ENCODE results near the gene GPATCH3.

GRCh38 chr1:26853156-26853555, 47.1 kb downstream of the GPATCH3 start:
- TF ChIP-seq, protein P1, sequence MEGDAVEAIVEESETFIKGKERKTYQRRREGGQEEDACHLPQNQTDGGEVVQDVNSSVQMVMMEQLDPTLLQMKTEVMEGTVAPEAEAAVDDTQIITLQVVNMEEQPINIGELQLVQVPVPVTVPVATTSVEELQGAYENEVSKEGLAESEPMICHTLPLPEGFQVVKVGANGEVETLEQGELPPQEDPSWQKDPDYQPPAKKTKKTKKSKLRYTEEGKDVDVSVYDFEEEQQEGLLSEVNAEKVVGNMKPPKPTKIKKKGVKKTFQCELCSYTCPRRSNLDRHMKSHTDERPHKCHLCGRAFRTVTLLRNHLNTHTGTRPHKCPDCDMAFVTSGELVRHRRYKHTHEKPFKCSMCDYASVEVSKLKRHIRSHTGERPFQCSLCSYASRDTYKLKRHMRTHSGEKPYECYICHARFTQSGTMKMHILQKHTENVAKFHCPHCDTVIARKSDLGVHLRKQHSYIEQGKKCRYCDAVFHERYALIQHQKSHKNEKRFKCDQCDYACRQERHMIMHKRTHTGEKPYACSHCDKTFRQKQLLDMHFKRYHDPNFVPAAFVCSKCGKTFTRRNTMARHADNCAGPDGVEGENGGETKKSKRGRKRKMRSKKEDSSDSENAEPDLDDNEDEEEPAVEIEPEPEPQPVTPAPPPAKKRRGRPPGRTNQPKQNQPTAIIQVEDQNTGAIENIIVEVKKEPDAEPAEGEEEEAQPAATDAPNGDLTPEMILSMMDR (IDR thresholded peaks at IDR 0.05), result peak; percentile 66 to 86 (median 78)
- TF ChIP-seq POLR2AphosphoS5 (IDR thresholded peaks at IDR 0.05), result no peak
- no peak for TF ChIP-seq EP300 (IDR thresholded peaks at IDR 0.05)
- TF ChIP-seq POLR2A (IDR thresholded peaks at IDR 0.05), result no peak
